Measurements from ENCODE around the gene GRK2. TPM values are rescaled to one million over a fixed set of nuclear protein-coding genes. Genes with fewer than 3 reads are reported as not detected.
A peak's percentile ranks its signal among the peaks of the same experiment; 100 is the strongest.

GRK2 gene
- total and polyA plus RNA-seq, 9 of the 15 experiments (the other 6 are each of a cell fraction or from before 2014, with no cell fraction given): 0.24 to 95.8 (median 56.5) TPM

GRCh38 chr11:67262731-67263675 is 3.3 kb upstream of the GRK2 start (continued):
- TF ChIP-seq PRDM10 (IDR thresholded peaks at IDR 0.05; ENCODE audit: partially characterized antibody) (peak; percentile 73), PHF8 (IDR thresholded peaks at IDR 0.05; ENCODE audit: borderline replicate concordance, low read length) (no peak; the same call in 1 of the 2 replicates), MNT (conservative IDR thresholded peaks at IDR 0.05) (no peak; a peak in 1 of 4 replicates), CTBP1 (IDR thresholded peaks at IDR 0.05; ENCODE audit: borderline replicate concordance) (peak; percentile 34; the same call in 1 of the 2 replicates), SMC3 (conservative IDR thresholded peaks at IDR 0.05; ENCODE audit: insufficient read depth, low read depth, low read length) (peak; percentile 65), TCF7L2 (IDR thresholded peaks at IDR 0.05; ENCODE audit: low read depth, low read length) (no peak), GMEB1 (CRISPR knock-in tag; IDR thresholded peaks at IDR 0.05) (no peak), LEF1 (IDR thresholded peaks at IDR 0.05) (0 out of 2 replicates have a peak, but pooled peaks have one; percentile 41), GATAD2B (IDR thresholded peaks at IDR 0.05; ENCODE audit: borderline replicate concordance) (no peak), ELF1 (tag; IDR thresholded peaks at IDR 0.05) (peak; percentile 97), ERF (CRISPR knock-in tag; IDR thresholded peaks at IDR 0.05) (no peak), BCLAF1 (IDR thresholded peaks at IDR 0.05; ENCODE audit: borderline replicate concordance in 1 of 2, control insufficient read depth in 1 of 2, low read depth in 2 of 2, low read length in 1 of 2) (no peak), HMGN3 (IDR thresholded peaks at IDR 0.05; ENCODE audit: borderline replicate concordance, extremely low read depth, insufficient read length, low read depth, low read length) (no peak), MEF2D (tag; conservative IDR thresholded peaks at IDR 0.05; ENCODE audit: low read depth) (no peak), CAMTA2 (CRISPR knock-in tag; conservative IDR thresholded peaks at IDR 0.05) (no peak)

Measured in K562 (cell line).